ENCODE measurements around the gene EGR2.
A peak's percentile ranks its signal among the peaks of the same experiment; 100 is the strongest.

Gene EGR2

DNA sequence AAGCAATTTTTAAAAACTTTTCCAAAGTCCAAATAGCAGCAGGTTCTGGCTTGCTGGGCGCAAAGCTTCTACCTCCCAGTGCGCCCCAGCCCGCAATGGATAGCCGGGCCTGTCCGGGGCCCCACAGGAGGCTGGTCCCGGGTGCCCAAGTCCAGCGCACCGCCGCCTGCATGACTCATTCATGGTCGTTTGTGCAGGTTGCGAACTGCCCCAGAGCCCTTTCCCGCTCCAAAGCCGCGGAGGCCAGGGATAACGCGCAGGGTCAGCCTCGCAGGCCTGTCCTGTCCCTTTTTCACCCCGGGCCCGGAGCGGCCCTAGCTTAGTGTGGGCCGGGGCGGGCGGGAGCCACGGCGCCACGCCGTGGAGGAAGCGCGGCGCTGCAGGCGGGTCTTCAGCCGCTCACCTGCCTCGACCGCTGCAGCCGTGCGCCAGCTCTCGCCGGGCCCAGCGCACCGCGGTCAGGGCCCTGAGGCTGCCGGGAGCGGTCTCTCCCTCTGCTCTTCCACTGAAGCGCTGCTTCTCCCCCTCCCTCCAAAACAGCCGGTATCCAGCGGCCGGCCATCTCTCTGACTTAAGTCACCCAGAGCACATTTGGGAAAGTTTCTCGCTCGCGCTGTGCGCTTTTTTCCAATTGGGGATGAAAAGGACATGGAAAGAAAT, 1.7 kb upstream of the EGR2 start:
- peak; percentile 23 for DNase-seq

DNA sequence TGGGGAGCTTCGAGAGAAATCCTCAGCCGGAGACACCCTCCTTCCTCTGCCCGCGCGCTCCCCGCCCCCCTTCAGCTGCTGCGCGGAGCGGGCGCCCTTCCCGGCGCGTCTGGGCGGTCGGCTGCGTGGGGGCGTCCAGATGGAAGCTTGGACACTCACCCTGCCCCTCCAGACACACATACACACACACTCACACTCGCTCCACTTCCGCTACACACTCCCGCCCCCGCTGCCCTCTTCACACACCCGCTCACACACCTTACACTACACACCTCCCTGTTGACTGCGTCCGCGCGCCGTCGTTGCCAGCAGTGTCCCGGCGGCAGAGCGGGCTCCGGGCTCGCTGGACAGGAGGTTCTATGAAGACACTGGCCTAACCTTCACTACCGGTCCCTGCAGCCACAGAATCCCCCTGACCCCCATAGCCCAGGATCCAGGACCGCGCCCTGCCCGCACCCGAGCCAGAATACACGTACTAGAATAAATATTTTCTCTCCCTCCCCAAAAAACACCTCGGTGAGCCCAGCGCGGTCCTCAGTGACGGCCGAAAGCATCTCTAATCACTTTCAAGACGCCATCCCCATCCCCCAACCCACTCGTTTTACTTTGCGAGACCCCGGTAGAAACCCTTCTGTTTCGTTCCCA, 1.1 kb upstream of the EGR2 start:
- DNase-seq: peak; percentile 23

DNA sequence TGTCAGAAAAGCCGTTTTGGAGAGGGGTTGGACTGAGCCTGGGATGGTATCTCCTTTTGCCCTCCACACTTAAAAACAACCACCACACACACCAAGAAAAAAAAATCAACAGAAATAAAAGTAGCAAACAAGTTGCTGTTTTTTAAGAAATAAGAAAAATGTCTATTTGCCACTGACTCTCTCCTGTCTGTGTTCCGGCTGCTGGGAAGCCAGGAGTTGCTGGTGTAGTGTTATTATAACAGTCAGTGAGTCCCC, 163 bp downstream of the EGR2 start:
- DNase-seq: no peak

DNA sequence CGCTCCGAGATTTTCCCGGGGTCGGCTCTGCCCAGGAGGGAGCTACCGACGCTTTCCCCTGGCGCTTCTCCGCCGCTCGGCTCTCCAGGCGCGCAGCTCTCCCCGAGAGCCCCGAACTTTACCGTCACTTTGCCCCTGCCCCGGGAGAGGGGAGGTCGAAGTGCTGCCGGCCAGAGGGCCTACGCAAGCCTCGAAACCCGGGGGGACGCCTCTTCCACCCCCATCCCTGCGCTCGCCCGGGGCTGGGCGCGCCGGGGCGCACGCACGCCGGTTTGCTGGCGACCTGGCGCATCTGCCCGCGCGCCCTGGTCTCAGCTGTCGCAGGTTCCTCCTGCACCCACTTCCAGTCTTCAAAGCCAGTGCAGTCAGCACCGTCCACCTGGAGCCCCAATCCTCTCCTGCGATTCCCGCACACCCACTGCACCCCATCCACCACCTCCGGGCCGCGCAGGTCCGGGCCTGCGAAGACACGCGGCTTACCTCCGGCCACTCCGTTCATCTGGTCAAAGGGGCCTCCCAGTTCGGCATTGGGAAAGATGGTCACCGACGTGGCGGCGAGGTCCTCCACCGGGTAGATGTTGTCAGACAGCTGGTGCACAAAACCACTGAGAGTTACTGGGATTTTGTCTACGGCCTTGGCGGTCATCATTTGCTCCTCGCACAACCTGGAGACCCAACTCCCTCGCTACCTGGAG, 638 bp downstream of the EGR2 start:
- no peak for DNase-seq

DNA sequence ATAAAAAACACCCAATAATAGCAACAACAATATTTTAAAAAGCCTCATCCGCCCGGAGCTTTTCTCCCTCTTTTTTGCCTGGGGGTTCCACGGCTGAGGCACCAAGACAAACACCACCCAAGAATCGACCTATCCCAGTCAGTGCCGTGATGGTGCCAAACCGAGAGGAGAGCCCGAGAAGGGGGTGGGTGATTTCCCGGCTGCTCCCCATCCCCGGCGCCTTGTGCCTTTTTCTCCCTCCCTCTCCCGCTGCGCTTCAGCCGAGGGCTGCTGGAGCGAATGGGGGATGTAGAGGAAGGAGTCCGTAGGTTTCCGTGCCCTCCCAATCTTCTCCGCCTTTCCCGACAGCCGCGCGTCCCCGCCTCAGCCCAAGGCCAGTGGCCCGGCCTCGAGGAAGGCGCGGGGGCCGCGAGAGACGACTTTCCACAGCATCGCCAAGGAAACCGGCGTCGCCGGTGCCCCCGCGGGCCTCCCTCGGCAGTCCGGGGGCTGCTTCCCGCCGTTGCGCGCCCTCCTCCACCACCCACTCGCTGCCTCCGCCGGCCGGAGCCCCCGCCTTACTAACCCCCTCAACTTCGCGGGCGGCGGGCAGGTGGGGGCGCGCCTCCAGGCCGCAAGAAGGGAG, 1.3 kb downstream of the EGR2 start:
- no peak for DNase-seq

DNA sequence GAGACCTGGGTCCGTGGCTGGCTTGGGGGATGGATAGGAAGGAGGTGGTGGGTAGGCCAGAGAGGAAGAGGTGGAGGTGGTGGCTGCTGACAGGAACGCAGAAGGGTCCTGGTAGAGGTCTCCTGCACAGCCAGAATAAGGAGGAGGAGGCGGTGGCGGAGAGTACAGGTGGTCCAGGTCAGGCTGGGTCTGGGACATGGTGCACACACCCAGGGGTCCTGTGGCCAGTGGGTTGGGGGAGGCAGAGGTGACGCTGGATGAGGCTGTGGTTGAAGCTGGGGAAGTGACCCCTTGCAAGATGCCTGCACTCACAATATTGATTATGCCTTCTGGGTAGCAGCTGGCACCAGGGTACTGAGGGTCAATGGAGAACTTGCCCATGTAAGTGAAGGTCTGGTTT, 2.2 kb downstream of the EGR2 start:
- DNase-seq: no peak

DNA sequence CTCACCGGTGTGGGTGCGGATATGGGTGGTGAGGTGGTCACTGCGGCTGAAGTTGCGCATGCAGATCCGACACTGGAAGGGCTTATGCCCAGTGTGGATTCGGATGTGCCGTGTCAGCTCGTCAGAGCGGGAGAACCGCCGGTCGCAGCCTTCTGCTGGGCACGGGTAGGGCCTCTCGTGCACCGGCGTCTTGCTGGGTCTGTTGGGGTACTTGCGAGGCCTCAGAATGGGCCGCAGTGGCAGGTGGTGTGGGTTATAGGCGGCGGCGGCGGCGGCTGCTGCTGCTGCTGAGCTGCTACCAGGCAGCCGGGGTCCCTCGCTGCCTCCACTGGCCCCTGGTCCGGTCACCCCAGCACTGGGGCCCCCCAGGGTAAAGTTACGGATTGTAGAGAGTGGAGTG, 2.7 kb downstream of the EGR2 start:
- no peak for DNase-seq

DNA sequence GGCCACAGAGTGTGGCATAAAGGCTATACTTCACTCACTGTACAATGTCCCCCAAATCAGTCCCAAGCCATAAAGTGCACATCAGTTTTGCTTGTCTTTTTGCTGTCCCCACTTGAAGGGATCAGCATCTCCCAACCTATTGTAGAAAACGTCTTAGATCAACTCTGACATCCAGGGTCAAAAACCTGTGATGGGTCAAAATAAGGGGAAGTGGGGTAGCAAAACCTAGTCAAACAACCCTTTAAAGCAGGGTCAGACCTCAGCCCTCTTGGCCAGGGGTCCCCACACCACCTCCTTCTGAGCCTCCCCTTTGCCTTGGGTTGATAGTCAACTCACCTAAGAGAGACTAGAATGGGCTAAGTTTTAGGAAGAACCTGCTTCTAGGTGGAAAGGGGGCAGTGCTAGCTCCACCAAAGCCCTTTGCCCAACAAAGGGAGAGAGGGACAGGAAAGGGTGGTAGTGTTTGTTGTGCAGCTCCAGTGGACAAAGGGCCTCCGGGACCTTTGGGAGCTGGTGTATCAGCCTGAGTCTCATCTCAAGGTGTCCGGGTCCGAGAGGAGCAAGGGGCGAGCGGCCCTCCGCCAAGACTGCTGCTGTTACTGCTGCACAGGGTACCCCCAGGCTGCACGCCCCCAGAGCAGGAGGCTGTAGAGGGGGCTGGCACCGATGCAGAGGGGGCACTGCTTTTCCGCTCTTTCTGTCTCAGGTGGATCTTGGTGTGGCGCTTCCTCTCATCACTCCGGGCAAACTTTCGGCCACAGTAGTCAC, 3.3 kb downstream of the EGR2 start:
- DNase-seq: no peak

DNA sequence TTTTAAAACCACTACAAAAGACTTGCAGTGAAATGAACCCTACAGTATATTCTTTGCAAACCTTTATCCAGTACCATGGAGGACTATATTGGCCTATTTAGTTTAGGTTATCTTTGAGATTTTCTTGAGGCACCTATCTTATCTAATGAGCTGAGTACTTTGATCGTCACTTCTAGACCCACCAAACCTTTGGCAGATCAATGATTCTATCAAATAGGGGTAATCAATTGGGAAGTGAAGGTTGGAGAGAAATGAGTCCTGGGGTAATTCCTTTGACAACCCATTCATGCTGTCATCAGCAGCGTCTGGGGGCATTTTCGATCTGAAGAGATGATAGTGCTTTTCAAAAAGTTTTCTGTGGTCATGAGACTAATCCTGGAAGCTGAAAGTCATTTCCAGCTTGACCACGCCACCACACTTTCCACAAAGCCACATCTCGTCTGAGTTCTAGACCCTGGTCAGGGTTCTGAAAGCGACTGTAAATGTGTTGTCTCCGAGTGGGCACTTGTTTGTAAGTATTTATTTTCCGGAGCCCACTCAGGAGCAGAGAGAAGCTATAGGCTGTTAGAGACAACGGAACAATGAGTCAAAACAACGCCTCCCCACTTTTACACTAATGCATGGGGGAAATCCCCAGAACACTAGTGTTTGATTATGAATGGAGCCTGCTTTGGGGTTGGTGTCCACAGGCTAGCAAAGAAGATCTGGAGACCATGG, 4.8 kb downstream of the EGR2 start:
- DNase-seq: no peak

DNA sequence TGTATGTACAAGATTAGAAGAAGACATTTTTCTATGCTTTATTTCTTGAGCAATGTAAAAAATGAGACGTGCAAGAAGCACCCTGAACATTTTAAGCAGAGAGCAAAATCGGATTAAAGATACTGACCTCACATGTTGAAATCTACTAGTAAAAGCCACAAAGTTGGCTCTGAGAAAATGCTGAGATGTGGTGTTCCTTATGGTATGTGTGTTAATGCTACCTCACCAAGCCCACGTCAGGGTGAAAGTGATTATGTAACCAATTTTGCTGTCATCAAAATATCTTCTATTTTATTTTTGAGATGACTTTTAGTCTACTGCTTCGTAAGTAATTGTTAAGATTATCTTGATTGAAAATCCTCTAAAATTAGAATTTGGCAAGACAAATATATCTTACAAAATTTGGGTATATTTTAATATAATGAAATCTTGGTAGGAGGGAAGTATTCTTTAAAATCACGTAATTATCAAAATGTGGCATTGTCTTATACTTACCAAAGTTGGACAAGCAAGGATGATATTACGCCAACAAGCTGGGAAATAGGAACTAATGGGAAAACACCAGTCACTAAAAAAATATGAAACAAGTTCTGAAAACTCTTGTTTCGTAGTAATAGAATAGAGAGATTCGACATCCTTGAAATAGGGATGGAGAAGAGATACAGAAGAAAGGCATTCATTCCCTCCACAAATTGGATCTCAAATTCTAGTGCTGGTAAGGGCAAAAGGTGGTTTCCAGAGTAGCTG, 5.8 kb downstream of the EGR2 start:
- DNase-seq: no peak

DNA sequence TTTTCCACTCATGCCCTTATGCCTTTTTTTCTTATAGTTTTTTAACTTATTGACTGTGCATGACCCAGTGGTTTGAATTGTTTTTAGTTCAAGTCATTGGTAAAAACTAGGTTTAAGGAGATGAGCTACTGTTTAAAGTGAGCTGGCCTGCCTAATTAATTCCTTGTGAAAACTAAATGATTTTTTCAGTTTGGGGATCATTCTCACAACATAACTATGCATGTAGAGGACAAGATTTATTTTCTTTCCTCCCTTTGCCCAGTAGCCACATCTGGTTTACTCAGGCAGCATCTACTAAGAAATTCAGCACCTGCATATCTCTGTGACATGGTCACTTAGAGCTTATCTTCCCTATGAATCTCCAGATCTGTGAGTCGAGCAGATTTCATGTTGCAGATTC, 9.9 kb downstream of the EGR2 start:
- no peak for DNase-seq

DNA sequence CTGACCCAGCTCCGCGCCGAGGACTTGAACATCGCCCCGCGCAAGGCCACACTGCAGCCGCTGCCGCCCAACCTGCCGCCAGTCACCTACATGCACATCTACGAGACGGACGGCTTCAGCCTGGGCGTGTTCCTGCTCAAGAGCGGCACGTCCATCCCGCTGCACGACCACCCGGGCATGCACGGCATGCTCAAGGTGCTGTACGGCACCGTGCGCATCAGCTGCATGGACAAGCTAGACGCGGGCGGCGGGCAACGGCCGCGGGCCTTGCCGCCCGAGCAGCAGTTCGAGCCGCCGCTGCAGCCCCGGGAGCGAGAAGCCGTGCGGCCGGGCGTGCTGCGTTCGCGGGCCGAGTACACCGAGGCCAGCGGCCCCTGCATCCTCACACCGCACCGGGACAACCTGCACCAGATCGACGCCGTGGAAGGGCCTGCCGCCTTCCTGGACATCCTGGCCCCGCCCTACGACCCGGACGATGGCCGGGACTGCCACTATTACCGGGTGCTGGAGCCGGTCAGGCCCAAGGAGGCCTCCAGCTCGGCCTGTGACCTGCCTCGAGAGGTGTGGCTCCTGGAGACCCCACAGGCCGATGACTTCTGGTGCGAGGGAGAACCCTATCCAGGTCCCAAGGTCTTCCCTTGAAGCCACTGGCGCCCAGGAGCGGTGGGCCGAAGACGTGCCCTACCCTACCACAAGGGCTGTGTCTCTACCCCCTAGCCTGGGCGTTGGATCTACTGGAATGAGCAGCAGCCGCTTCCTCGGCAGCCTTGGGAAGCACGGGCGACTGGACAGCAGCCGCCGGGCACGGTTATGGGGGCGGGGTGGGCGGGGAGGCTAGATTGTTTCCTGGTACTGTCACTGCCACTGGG, 10.7 kb downstream of the EGR2 start:
- DNase-seq: no peak

DNA sequence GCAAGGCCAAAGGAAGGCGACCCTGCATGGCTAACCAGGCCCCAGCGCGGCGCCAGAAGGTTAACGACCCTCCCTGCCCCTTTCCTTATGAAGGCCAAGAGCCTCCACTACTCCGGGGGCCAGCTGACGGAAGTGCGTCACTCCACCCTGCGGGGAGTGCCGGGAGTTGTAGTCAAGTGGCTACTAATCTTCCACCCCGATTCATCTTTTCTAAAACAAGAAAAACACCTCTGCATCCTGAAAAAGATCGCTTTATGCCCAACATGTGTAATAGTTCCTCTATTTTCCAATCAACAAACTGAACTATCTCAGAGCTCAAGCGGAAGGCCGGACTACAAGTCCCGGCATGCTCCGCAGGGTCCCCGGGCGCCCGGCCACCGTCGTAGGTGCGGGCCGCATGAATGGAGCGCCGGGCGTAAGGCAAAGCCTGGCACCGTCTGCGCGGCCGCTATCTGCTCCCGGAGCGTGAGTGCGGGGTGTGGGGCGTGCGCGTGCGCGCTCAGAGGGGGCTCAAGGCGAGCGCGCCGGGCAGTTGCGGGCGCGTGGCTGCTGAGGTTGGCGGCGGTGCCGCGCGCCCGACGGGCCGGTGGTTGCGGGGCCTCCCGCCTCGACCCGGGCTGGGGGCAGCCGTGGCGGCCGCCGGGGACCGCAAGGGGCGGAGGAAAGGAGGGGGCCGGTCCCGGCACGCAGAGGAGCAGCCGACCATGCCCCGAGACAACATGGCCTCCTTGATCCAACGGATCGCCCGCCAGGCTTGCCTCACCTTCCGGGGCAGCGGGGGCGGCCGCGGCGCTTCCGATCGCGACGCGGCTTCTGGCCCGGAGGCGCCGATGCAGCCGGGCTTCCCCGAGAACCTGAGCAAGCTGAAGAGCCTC, 11.6 kb downstream of the EGR2 start, which contains the start of gene ADO:
TSS of gene ADO (plus strand) at position 365 of the 875 bp plus-strand sequence. CDS start at position 705, 340 bp downstream.
- DNase-seq: peak; percentile 17

DNA sequence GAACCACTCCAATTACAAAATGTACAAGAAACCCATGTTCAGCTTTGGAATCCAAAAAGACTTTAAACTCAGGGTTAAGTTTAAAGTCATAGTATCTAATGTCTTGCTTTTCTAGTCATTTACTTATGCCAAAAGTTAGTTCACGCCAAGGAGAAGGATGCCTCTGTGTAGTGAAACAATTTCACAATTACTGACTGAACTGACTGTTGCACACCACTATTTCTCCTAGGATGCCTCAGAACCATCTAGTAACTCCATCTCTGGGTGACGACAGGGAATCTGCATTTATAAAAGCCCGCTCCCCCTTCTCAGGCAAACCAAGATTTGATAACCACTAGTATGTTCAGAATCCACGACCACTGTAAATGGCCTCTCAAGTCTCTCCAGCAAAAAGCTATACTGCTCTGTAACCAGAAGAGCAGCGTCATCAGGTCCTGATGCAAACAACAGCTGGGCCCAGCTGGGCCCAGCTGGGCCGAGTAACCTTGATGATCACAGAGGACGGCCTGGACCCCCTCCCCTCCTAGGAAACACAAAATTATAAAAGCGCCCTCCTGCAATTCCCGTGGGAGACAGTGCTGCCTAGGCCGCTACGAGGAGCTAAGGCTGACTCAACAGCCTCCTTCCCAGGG, 12.3 kb downstream of the EGR2 start:
- DNase-seq: no peak

DNA sequence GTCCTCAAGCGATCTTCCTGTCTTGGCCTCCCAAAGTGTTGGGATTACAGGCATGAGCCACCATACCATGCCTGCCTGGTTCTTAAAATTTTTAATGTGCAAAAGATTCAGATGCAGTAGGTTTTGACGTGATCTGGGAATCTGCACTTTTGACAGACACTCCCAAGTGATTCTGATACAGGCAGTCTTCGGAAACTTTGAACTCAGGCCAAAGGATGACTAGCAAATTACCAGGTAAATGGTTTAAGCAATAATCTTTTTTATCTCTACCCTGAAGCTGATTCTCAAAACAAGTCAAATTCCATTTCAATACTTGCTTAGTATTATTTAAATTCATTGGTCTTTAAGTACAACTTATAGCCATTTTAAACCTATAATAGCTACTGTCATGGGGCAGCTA, 14.3 kb downstream of the EGR2 start:
- no peak for DNase-seq

DNA sequence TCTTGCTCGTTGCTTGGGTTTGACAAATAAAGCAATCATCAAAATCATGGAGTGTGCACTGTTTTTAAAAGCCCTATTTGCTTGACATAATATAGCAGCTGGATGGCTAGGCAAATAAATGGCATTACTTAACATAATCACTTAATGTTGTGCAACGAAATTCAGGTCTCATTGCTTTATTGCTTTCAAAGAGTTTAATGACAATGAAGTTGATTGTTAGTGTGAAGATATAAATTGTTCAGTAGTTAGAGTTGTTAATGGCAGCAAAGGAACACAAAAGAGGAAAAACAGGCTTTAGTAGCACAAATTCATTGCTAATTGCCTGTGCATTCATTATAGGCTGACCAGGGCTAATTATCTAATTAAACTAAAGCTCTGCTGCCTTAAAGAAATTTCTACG, 19.3 kb downstream of the EGR2 start:
- no peak for DNase-seq

DNA sequence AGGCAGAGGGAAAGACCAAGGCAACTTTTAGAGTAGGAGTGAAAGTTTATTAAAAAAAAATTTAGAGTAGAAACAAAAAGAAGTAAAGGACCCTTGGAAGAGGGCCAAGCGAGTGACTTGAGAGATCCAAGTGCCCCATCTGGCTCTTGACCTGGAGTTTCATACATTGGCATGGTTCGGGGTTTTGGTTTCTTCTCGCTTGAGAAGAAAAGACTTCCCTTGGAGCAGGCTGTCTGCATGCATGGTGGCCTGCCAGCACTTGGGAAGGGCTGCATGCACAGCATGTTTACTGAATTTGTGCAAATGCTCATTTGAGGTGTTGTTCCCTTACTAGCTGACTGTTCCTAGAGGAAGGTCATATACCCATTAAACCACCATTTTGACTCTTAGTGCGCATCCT, 20.4 kb downstream of the EGR2 start:
- no peak for DNase-seq

DNA sequence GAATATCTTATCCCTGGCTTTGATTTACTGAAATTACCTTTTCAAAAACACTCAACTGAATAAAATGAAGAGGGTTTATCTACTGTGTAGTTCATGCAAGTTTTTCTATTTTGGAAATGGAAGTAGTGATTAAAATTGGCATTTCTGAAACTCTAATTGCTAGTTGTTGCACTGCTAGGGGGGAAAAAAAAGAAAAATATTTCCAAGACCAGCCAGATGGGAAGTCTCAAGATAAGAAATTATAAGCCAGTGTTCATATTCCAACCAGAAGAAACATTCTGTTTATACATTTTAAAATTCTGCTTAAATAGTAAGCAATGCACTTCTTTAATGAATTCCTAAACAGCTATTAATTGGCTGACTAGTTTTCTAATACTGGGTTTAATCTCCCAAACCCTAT, 21.1 kb downstream of the EGR2 start:
- no peak for DNase-seq

DNA sequence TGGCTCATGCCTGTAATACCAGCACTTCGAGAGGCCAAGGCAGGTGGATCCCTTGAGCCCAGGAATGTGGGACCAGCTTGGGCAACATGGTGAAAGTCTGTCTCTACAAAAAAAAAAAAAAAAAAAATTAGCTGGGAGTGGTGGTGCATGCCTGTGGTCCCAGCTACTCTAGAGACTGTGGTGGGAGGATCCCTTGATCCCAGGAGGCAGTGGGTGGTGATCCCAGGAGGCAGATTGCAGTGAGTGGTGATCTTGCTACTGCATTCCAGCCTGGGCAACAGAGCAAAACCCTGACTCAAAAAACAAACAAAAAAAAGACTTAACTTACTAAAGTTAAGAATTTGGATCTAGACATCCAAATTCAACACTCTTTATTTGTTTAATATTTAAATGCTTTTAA, 21.9 kb downstream of the EGR2 start:
- DNase-seq: no peak
